ENCODE data around the gene MICAL1. TPM values are rescaled to one million over a fixed set of nuclear protein-coding genes. Genes with fewer than 3 reads are reported as not detected.

MICAL1 gene
- total RNA-seq, 2 experiments from 2014 or later = 50.5 to 53.2 TPM

DNA sequence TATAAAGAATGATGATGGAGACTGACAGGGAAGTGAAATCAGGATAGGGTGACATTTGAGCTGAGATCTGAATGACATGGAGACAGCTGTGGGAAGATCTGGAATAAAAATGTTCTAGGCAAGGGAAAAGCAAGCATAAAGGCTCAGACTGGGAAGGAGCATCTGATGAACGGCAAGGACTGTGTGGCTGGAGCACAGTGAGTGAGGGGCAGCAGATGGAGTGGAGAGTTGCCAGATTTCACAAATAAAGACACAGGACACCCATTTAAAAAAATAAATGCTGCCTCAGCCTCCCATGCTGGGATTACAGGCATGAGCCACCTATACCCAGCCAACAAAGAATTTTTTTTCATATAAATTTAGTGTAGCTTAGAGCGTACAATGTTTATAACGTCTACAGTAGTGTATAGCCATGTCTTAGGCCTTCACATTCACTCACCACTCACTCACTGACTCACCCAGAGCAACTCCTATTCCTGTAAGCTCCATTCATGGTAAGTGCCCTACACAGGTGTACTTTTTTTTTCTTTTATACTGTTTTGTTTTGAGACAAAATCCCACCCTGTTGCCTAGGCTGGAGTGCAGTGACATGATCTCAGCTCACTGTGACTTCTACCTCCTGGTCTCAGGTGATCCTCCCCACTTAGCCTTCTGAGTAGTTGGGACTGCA is 29.8 kb upstream of the MICAL1 start:
- H3K9me3 Mint-ChIP-seq (ENCODE audit: insufficient read depth) = no peaks in the 10 kb centered on the region
- H3K27me3 Mint-ChIP-seq (ENCODE audit: low read depth) = peaks cover 9% of the 10 kb centered on the region
- no peak for ATAC-seq
- DNase-seq = peak; percentile 17
- ChIA-PET CTCF (no interaction called here), POLR2A (interaction anchor here (0.8 kb wide), 1 partner anchor 102 kb away, joined by 4 read pairs; no protein-coding TSS in a partner anchor)
- H3K4me3 Mint-ChIP-seq = no peak overlapping the region
- peaks cover 19% of the 10 kb centered on the region for H3K36me3 Mint-ChIP-seq (ENCODE audit: low read depth)
- no peak overlapping the region for H3K27ac Mint-ChIP-seq
- peaks cover 35% of the 10 kb centered on the region for H3K4me1 Mint-ChIP-seq (ENCODE audit: low read depth)

- H3K4me3 Mint-ChIP-seq = peak overlapping the region; percentile 74
- H3K9me3 Mint-ChIP-seq (ENCODE audit: insufficient read depth) = no peaks in the 10 kb centered on the region
- DNase-seq (peak; percentile 11), ATAC-seq (no peak)
- peaks cover 37% of the 10 kb centered on the region for H3K4me1 Mint-ChIP-seq (ENCODE audit: low read depth)
- H3K27me3 Mint-ChIP-seq (ENCODE audit: low read depth) = peaks cover 9% of the 10 kb centered on the region
- H3K27ac Mint-ChIP-seq = peak overlapping the region; percentile 62
- peaks cover 28% of the 10 kb centered on the region for H3K36me3 Mint-ChIP-seq (ENCODE audit: low read depth)
- ChIA-PET CTCF (no interaction called here), POLR2A (no interaction called here)
Observed at GRCh38 chr6:109484122-109484521, 28.6 kb upstream of the MICAL1 start.

DNA sequence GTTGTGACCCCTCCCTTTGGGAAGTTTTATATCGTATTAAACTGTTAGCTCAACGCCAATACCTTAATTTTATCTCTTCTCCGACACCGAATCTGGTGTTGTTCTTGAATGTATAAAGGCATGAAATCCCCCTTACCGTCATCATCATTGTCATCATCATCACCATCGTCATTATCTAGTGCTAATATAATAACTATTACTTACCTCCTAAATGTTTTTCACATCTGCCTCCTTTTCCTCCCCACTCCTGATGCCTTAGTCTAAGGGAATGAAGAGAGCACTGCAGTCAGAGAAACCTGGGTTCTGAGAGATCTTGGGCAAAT is 28.1 kb upstream of the MICAL1 start:
- ChIA-PET POLR2A (interaction anchor here (3.3 kb wide), 1 partner anchor 101 kb away, joined by 24 read pairs; the partner anchor contains the start of gene CD164), CTCF (interaction anchor here (0.6 to 2.3 kb wide), 2 partner anchors 101 to 262 kb away, joined by 3 to 15 read pairs; partner anchors contain the start of gene CD164)
- Mint-ChIP-seq H3K4me1 (ENCODE audit: low read depth) (peaks cover 41% of the 10 kb centered on the region), H3K36me3 (ENCODE audit: low read depth) (peaks cover 32% of the 10 kb centered on the region), H3K4me3 (peak overlapping the region; percentile 74), H3K9me3 (ENCODE audit: insufficient read depth) (no peaks in the 10 kb centered on the region), H3K27ac (peak overlapping the region; percentile 62), H3K27me3 (ENCODE audit: low read depth) (peaks cover 9% of the 10 kb centered on the region)
- peak; percentile 1 for ATAC-seq
- DNase-seq = no peak

DNA sequence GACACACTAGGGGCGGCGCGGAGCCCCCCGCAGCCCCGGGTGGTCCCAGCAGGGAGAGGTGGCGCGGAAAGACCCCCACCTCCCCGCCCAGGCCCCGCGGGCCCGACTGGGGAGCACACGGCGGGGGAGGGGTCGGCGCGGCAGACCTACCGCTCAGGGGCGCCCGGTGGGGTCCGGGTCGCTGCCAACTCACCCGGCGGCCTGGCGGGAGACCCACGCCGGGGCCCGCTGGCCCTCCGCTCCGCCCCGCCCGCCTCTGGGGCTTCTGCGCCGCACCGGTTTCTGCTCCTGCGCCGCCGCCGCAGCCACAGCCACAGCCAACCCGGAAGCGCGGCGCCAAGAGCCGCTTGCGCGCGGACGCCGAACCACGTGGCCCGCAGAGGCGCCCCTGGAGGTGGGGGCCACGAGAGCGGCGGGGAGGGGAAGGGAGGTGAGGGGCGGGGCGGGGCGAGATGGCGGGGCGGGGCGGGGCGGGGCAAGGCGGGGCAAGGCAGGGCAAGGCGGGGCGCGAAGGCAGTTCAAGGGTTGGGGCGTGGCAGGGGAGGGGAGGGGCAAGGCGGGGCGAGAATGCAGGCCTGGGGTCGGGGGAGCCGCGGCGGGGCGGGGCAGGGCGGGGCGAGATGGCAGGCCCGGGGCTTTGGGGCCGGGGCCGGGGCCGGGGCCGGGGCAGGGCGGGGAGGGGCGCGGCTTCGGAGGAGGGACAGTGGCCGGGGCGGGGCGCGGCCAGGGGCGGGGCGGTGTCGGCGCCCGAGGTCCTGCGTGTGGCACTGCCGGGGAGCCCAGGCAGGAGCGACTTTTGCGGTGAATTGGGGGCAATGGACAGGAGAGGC is 27.5 kb upstream of the MICAL1 start, which contains the start of gene ZBTB24:
Gene ZBTB24, minus strand, starts transcription at position 315 of the 830 bp plus-strand sequence. CDS start 1,193 bp downstream, outside the sequence.
- Mint-ChIP-seq H3K4me1 (ENCODE audit: low read depth) (peaks cover 47% of the 10 kb centered on the region), H3K4me3 (peak within 1 kb of the TSS; percentile 85), H3K27ac (peak within 1 kb of the TSS; percentile 85), H3K36me3 (ENCODE audit: low read depth) (peaks cover 38% of the 10 kb centered on the region), H3K9me3 (ENCODE audit: insufficient read depth) (no peaks in the 10 kb centered on the region), H3K27me3 (ENCODE audit: low read depth) (peaks cover 9% of the 10 kb centered on the region)
- DNase-seq (peak; percentile 92), ATAC-seq (peak; percentile 85)
- ChIA-PET CTCF (interaction anchor here (0.6 to 2.3 kb wide), 5 partner anchors 8 to 261 kb away, joined by 3 to 15 read pairs (median 5); partner anchors contain the start of gene CD164), POLR2A (interaction anchor here (1.0 to 5.5 kb wide), 8 partner anchors 8 to 101 kb away, joined by 3 to 40 read pairs (median 7); partner anchors contain the start of genes CD164 and MICAL1)

- POLR2A ChIA-PET = interaction anchor here (1.1 to 5.5 kb wide), 6 partner anchors 10 to 99 kb away, joined by 4 to 40 read pairs (median 8); partner anchors contain the start of genes CD164 and MICAL1
- Mint-ChIP-seq H3K36me3 (ENCODE audit: low read depth) (peaks cover 54% of the 10 kb centered on the region), H3K27me3 (ENCODE audit: low read depth) (peaks cover 2% of the 10 kb centered on the region), H3K4me1 (ENCODE audit: low read depth) (peaks cover 65% of the 10 kb centered on the region), H3K4me3 (peak overlapping the region; percentile 85), H3K9me3 (ENCODE audit: insufficient read depth) (no peaks in the 10 kb centered on the region), H3K27ac (peak overlapping the region; percentile 75)
- ATAC-seq (no peak), DNase-seq (peak; percentile 21)
- CTCF ChIA-PET = interaction anchor here (1.0 to 2.8 kb wide), 7 partner anchors 12 to 98 kb away, joined by 3 to 9 read pairs (median 3); partner anchors contain the start of genes CD164, PPIL6 and SMPD2
Observed at GRCh38 chr6:109480993-109481480, 25.5 kb upstream of the MICAL1 start.

DNA sequence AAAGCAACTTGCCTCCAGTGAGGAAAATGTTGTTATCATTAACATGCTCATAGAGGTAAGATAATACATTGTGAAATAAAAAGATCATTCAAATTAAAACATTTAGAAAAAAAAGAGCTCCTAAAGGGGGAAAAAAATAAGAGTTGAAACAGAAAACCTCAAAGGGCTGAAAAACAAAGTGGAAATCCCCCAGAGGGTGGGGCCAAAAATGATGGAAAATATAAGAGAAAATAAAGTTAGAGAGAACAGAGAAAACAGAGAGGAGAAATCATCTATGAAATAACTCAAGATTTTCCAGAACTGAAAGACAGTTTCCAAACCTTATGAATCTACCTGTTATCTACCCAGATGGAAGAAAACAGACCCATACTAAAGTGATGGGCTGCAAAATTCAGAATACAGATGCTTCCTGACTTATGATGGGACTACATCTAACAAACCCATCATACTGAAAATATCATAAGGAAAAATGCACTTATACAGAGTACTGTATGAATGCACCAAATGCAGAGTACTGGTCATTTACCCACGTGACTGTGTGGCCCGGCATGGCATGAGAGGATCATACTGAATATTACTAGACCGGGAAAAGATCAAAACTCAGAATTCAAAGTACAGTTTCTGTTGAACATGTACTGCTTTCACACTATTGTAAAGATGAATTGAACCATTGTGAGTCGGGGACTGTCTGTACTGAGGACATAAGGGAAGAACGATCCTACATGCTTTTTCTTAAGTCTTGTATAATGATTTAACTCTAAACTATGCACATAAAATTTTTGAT is 23.5 kb upstream of the MICAL1 start:
- H3K27ac Mint-ChIP-seq = peak overlapping the region; percentile 62
- H3K4me1 Mint-ChIP-seq (ENCODE audit: low read depth) = peaks cover 72% of the 10 kb centered on the region
- ChIA-PET POLR2A (interaction anchor here (0.6 to 5.5 kb wide), 4 partner anchors 13 to 50 kb away, joined by 3 to 40 read pairs (median 6); partner anchors contain the start of gene MICAL1), CTCF (interaction anchor here (0.6 to 2.8 kb wide), 9 partner anchors 9 to 561 kb away, joined by 3 to 9 read pairs (median 4); partner anchors contain the start of genes PPIL6 and SMPD2)
- no peaks in the 10 kb centered on the region for H3K9me3 Mint-ChIP-seq (ENCODE audit: insufficient read depth)
- DNase-seq (no peak), ATAC-seq (no peak)
- H3K36me3 Mint-ChIP-seq (ENCODE audit: low read depth) = peaks cover 70% of the 10 kb centered on the region
- H3K4me3 Mint-ChIP-seq = peak overlapping the region; percentile 76
- H3K27me3 Mint-ChIP-seq (ENCODE audit: low read depth) = no peaks in the 10 kb centered on the region

GRCh38 chr6:109478222-109478805 is 22.7 kb upstream of the MICAL1 start:
- Mint-ChIP-seq H3K4me1 (ENCODE audit: low read depth) (peaks cover 71% of the 10 kb centered on the region), H3K9me3 (ENCODE audit: insufficient read depth) (no peaks in the 10 kb centered on the region), H3K4me3 (peak overlapping the region; percentile 76), H3K27me3 (ENCODE audit: low read depth) (no peaks in the 10 kb centered on the region), H3K36me3 (ENCODE audit: low read depth) (peaks cover 77% of the 10 kb centered on the region), H3K27ac (peak overlapping the region; percentile 62)
- ChIA-PET CTCF (interaction anchor here (0.6 to 2.8 kb wide), 6 partner anchors 8 to 561 kb away, joined by 3 to 9 read pairs (median 4); partner anchors contain the start of genes PPIL6 and SMPD2), POLR2A (interaction anchor here (0.6 to 5.5 kb wide), 3 partner anchors 19 to 51 kb away, joined by 3 to 40 read pairs (median 5); partner anchors contain the start of gene MICAL1)
- no peak for DNase-seq
- no peak for ATAC-seq

- H3K9me3 Mint-ChIP-seq (ENCODE audit: insufficient read depth) = no peaks in the 10 kb centered on the region
- peaks cover 77% of the 10 kb centered on the region for H3K4me1 Mint-ChIP-seq (ENCODE audit: low read depth)
- peaks cover 82% of the 10 kb centered on the region for H3K36me3 Mint-ChIP-seq (ENCODE audit: low read depth)
- H3K27me3 Mint-ChIP-seq (ENCODE audit: low read depth) = no peaks in the 10 kb centered on the region
- no peak for ATAC-seq
- CTCF ChIA-PET = interaction anchor here (0.7 to 1.4 kb wide), 2 partner anchors 38 to 562 kb away, joined by 3 to 8 read pairs; no protein-coding TSS in a partner anchor
- POLR2A ChIA-PET = interaction anchor here (0.7 to 5.5 kb wide), 3 partner anchors 19 to 29 kb away, joined by 3 to 40 read pairs (median 3); partner anchors contain the start of gene MICAL1
- no peak for DNase-seq
- H3K4me3 Mint-ChIP-seq = peak overlapping the region; percentile 76
- H3K27ac Mint-ChIP-seq = peak overlapping the region; percentile 20
Observed at GRCh38 chr6:109477725-109478124, 22.2 kb upstream of the MICAL1 start.

DNA sequence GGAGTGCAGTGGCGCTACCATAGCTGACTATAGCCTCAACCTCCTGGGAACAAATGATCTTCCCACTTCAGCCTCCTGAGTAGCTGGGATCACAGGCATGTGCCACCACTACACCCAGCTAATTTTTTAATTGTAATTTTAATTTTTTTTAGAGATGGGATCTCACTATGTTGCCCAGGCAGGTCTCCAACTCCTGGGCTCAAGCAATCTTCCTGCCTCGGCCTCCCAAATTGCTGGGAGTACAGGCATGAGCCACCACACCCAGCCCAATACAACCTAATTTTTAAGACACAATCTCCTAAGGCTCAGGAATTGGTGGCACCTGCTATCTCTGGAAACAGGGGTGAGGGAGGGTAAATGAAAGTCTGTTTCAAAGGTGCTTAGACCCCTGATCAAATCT is 21.6 kb upstream of the MICAL1 start:
- CTCF ChIA-PET = interaction anchor here (1.1 to 1.4 kb wide), 2 partner anchors 13 to 17 kb away, joined by 3 read pairs; no protein-coding TSS in a partner anchor
- peaks cover 80% of the 10 kb centered on the region for H3K4me1 Mint-ChIP-seq (ENCODE audit: low read depth)
- no peak for ATAC-seq
- POLR2A ChIA-PET = interaction anchor here (0.7 kb wide), 1 partner anchor 30 kb away, joined by 3 read pairs; no protein-coding TSS in a partner anchor
- H3K27me3 Mint-ChIP-seq (ENCODE audit: low read depth) = no peaks in the 10 kb centered on the region
- peak overlapping the region; percentile 76 for H3K4me3 Mint-ChIP-seq
- peaks cover 85% of the 10 kb centered on the region for H3K36me3 Mint-ChIP-seq (ENCODE audit: low read depth)
- no peaks in the 10 kb centered on the region for H3K9me3 Mint-ChIP-seq (ENCODE audit: insufficient read depth)
- no peak for DNase-seq
- no peak overlapping the region for H3K27ac Mint-ChIP-seq

DNA sequence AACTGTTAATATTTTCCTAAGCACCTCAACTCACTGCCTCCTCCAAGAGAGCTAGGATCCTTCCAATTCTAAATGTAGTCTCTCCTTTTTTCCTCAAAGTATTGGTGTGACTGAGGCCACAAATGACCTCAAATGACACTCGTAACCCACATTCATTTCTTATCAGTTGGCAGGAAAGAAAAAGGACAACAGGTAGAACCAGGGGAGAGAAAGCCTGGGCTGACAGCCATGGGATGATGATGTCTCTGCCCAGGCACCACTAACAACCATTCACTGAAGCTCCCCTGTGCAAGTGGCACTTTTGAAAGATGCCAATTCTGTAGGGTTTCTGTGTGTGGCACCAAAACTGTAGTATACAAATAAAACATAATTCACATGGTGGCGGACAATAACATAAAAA is 20.1 kb upstream of the MICAL1 start:
- H3K36me3 Mint-ChIP-seq (ENCODE audit: low read depth) = peaks cover 85% of the 10 kb centered on the region
- DNase-seq (no peak), ATAC-seq (no peak)
- POLR2A ChIA-PET = no interaction called here
- no peak overlapping the region for H3K4me3 Mint-ChIP-seq
- CTCF ChIA-PET = interaction anchor here (2.1 kb wide), 1 partner anchor 92 kb away, joined by 7 read pairs; no protein-coding TSS in a partner anchor
- H3K27ac Mint-ChIP-seq = no peak overlapping the region
- peaks cover 81% of the 10 kb centered on the region for H3K4me1 Mint-ChIP-seq (ENCODE audit: low read depth)
- H3K27me3 Mint-ChIP-seq (ENCODE audit: low read depth) = no peaks in the 10 kb centered on the region
- no peaks in the 10 kb centered on the region for H3K9me3 Mint-ChIP-seq (ENCODE audit: insufficient read depth)

All from activated CD8-positive, alpha-beta T cell treated with anti-CD3 and anti-CD28 coated beads, Interleukin-2, amount 10 ng/mL, durations not matched to agents 7 days and 5 days (primary cell).